Psoas muscle (tissue), 8 donors: Measurements from ENCODE around the gene NANOS3. TPM values are rescaled to one million over a fixed set of nuclear protein-coding genes. Genes with fewer than 3 reads are reported as not detected.

Experiments
- ATAC-seq, 4 donors: fragments of 200-7000 bp; cut with Tn5 transposase; one replicate each; pipeline ENCODE4 v1.9.1; 2020; ENCODE audit warnings: moderate library complexity in 3 of 4, mild to moderate bottlenecking in 2 of 4
- DNase-seq, 2 donors: peaks; one replicate each; pipeline ENCODE4 v3.0.0-alpha.2; 2020
- H3K27ac ChIP-seq: fragments of 200-600 bp; one replicate; pipeline ENCODE4 v1.8.0; 2022
- H3K27me3 ChIP-seq, 3 donors: fragments of 200-600 bp in 1 of 3; one replicate each; pipeline versions ENCODE4 v1.6.1 to v1.8.0; 2013 to 2022; ENCODE audit warnings: low read length in 2 of 3, mild to moderate bottlenecking in 2 of 3, moderate library complexity in 1 of 3; ENCODE audit not compliant: insufficient read depth in 3 of 3
- H3K36me3 ChIP-seq, 2 donors: fragments of 200-600 bp in 1 of 2; one replicate each; pipeline versions ENCODE4 v1.6.1 to v1.8.0; 2013 to 2022; ENCODE audit warnings: low read depth in 1 of 2, mild to moderate bottlenecking in 1 of 2, moderate library complexity in 1 of 2; ENCODE audit not compliant: insufficient read depth in 1 of 2
- H3K4me1 ChIP-seq: fragments of 200-600 bp; one replicate; pipeline ENCODE4 v1.8.0; 2022
- H3K4me3 ChIP-seq: fragments of 200-600 bp; one replicate; pipeline ENCODE4 v1.8.0; 2022; ENCODE audit warnings: mild to moderate bottlenecking
- H3K9me3 ChIP-seq: fragments of 200-600 bp; one replicate; pipeline ENCODE4 v1.8.0; 2022
- CTCF ChIP-seq: fragments of 200-600 bp; IDR thresholded peaks from one replicate; pipeline ENCODE4 v1.8.0; 2022; ENCODE audit warnings: antibody characterized with exemption
- WGBS, 3 donors: extraction: QIAGEN DNeasy Blood & Tissue Kit; methylation state at CpG; one replicate each; pipeline versions ENCODE4 v1.1.6 to v1.1.7; 2013; 5-methylcytosine and 5-hydroxymethylcytosine counted together
- intact Hi-C, 2 donors: fragments of 100-400 bp; cut with DNase I; formaldehyde crosslinking; loops; one replicate each; pipeline versions ENCODE4 v1.11.0 to v1.14.2; 2022
- polyA plus RNA-seq, 3 donors: library from polyadenylated mRNA; stranded (reverse); fragments of 200-250 nt; gene quantifications; one replicate each; pipeline ENCODE4 v1.2.3, GENCODE V29; 2013
- total RNA-seq, 4 donors: library from RNA; stranded (reverse); fragmentation: NEBNext Ultra II Directional in 2 of 4; extraction: Animal tissue kit (Norgen Biotek cat#: 25700) in 2 of 4; gene quantifications; one replicate each; pipeline versions ENCODE4 v1.2.1 to v1.2.4, GENCODE V29; 2021 to 2023
- donor health status: healthy with polysubstance abuse.
- donor health status: DM: no; HTN: no; CAD: no; lungs with moderate emphysema.
- donor health status: Bipolar disorder and iron deficiency.
- donor health status: healthy.
- donor health status: DM: yes; HTN: yes; CAD: no.
- donor health status: DM: no; HTN: no; CAD: no.
- donor health status: DM: no; HTN: no; CAD: no.
- donor health status: DM: yes; HTN: yes; CAD: no.

Gene NANOS3
- total and polyA plus RNA-seq, 7 donors, result not detected

- ATAC-seq (no peak), DNase-seq (no peak)
- Histone ChIP-seq H3K27me3 (no peaks in the 10 kb centered on the region), H3K27ac (no peak overlapping the region), H3K4me1 (peaks cover 3% of the 10 kb centered on the region), H3K9me3 (no peaks in the 10 kb centered on the region), H3K36me3 (peaks cover 0 to 47% of the 10 kb centered on the region in 2 donors), H3K4me3 (no peak overlapping the region)
- WGBS, 3 donors, result 94 to 100% (median 96%) methylated on average over 2 of the region's 2 CpGs
- TF ChIP-seq CTCF, result no peak
- intact Hi-C loops, result loop anchor here (5.0 kb wide), 1 partner anchor 43 kb away; the partner anchor contains the start of gene DCAF15 (in 2 of the 2)
Measured at GRCh38 chr19:13909430-13909829, 32.5 kb downstream of the NANOS3 start.

GRCh38 chr19:13913352-13913751 is 36.4 kb downstream of the NANOS3 start:
- no peak overlapping the region for H3K4me3 ChIP-seq
- no peak for DNase-seq
- TF ChIP-seq CTCF, result no peak
- ATAC-seq, result no peak
- H3K9me3 ChIP-seq, result no peaks in the 10 kb centered on the region
- no peak overlapping the region for H3K27ac ChIP-seq
- intact Hi-C loops, result no loop called here
- peaks cover 0 to 85% of the 10 kb centered on the region in 2 donors for H3K36me3 ChIP-seq
- H3K4me1 ChIP-seq, result no peaks in the 10 kb centered on the region
- no peaks in the 10 kb centered on the region for H3K27me3 ChIP-seq
- WGBS, 3 donors, result 95 to 96% (median 95%) methylated on average over 17 of the region's 17 CpGs

- ATAC-seq (no peak), DNase-seq (no peak)
- intact Hi-C loops, result no loop called here
- H3K36me3 ChIP-seq, result peaks cover 0 to 93% of the 10 kb centered on the region in 2 donors
- H3K4me1 ChIP-seq, result no peaks in the 10 kb centered on the region
- H3K4me3 ChIP-seq, result no peak overlapping the region
- no peaks in the 10 kb centered on the region for H3K9me3 ChIP-seq
- H3K27ac ChIP-seq, result no peak overlapping the region
- 85 to 93% (median 87%) methylated on average over 3 of the region's 3 CpGs for WGBS, 3 donors
- H3K27me3 ChIP-seq, result no peaks in the 10 kb centered on the region
- TF ChIP-seq CTCF, result no peak
Measured at GRCh38 chr19:13914777-13915176, 37.8 kb downstream of the NANOS3 start.

GRCh38 chr19:13917888-13918406 is 41.0 kb downstream of the NANOS3 start:
- no peak overlapping the region for H3K27ac ChIP-seq

More at GRCh38 chr19:13917888-13918406, 41.0 kb downstream of the NANOS3 start:
- 76 to 80% (median 79%) methylated on average over 14 of the region's 14 CpGs for WGBS, 3 donors
- Histone ChIP-seq H3K9me3 (no peaks in the 10 kb centered on the region), H3K27me3 (no peaks in the 10 kb centered on the region), H3K4me3 (no peak overlapping the region), H3K4me1 (no peaks in the 10 kb centered on the region), H3K36me3 (peaks cover 0 to 95% of the 10 kb centered on the region in 2 donors)
- no peak for TF ChIP-seq CTCF
- ATAC-seq (no peak), DNase-seq (no peak)
- intact Hi-C loops, result no loop called here
